ENCODE data around the gene TUBG2.
"Not testable (repeated sequence)": the region's sequence is repeated elsewhere in the genome, so short reads cannot be mapped to it uniquely, and the experiment has no call there.

The TUBG2 gene

DNA sequence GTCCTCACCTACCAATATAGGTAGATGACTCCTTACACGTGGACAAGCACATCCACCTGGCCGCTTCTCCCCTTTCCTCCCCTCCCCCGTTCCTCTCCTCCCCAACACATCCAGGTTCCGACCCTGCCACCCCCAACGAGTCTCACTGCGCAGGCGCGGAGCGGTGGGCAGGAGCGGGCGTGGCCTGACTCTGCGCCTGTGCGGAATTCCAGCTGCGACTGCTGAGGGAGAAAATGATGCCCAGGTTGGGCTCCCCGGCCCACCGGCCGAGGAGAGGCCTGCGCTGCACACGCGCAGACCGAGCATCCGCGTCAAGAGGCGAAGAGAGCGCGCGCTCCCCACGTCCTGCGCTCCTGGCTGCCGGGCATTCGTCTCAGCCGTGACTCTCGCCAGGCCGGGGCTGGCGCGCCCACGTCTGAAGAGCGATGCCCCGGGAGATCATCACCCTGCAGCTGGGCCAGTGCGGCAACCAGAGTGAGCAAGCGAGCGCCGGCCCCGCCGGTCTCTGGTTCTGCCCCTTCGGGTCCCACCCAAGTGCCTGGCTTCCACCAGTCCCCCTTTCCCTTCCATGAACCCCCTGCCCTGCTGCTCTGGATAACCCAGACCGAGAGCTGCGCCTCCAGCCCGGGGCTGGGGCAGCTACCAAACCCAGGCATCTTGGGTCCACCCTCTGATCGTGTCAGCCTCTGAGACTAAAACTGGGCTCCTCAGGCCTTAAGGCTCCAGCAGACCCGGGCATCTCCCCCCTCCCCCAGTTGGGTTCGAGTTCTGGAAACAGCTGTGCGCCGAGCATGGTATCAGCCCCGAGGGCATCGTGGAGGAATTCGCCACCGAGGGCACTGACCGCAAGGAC, at the start of gene TUBG2:
TSS of gene TUBG2 (plus strand) at position 206 of the 853 bp plus-strand sequence. CDS start at position 426, 220 bp downstream.
- DNase-seq (ENCODE audit: low spot score) = peak; percentile 99

DNA sequence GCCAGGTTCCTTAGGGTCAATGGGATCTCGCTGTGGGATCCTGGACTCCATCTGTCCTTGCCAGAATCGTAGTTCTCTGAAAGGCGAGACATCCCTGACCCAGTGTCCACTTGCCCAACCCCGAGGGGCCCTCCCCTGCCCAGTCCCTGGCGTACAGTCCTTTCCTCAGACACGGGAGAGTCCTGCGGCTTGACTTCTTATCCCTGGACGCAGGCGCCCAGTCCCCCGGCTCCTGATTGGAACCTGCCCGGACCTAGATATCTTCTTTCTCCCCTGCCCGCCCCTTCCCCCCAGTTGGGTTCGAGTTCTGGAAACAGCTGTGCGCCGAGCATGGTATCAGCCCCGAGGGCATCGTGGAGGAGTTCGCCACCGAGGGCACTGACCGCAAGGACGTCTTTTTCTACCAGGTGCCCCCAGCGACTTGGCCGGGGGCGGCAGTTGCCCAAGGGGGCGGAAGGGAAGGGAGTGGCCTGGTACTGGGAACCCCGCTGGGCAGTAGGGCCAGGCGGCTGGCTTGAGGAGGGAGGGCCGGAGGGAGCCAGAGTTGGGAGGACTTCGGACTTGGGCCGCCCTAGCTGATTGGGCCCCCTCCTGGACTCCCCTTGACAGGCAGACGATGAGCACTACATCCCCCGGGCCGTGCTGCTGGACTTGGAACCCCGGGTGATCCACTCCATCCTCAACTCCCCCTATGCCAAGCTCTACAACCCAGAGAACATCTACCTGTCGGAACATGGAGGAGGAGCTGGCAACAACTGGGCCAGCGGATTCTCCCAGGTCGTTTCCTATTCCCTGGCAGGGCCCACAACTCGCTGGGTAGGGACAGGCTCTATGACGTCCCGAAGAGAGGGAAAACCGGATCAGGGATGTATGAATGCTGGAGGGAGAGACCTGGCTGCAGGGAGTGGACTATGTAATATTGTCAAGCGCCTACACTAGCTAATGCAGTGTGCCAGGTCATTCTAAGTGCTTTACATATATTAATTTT, 49.0 kb upstream of the TUBG2 start:
- DNase-seq (ENCODE audit: low spot score) = not testable (repeated sequence)

DNA sequence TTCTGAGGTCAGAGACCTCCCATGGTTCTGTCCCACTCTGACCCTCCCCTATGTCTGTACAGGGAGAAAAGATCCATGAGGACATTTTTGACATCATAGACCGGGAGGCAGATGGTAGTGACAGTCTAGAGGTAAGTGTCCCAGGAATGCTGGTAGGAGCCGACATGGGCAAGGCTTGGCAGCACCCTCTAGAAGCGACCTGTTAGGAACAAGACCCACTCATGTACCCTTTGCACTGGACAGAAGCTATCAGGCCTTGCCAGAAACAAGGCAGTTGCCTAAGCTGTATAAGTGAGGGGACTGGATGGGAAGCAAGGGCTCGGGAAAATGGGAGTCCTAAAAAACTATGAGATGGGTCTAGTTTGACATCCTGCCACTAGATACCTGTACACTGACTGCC, 47.1 kb upstream of the TUBG2 start:
- no peak for DNase-seq (ENCODE audit: low spot score)

DNA sequence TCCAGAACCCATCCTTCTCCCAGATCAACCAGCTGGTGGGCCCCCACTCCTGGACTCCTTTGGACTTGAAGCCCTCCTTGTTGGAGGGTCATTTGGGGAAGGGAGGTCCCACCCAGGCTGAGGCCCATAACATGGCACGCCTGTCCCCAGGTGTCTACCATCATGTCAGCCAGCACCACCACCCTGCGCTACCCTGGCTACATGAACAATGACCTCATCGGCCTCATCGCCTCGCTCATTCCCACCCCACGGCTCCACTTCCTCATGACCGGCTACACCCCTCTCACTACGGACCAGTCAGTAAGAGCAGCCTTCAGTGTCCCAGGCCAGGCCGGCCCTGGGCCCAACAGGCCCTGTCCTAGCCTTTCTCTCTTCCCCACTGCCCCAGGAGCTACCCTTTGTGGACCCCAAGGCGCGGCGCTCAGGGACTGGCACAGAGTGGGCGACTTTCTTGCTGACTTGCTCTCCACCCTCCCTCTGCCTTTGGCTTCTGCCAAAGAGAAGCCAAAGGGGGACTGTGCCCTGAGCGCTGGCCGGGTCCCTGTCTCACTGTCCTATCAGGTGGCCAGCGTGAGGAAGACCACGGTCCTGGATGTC, 45.3 kb upstream of the TUBG2 start:
- no peak for DNase-seq (ENCODE audit: low spot score)

DNA sequence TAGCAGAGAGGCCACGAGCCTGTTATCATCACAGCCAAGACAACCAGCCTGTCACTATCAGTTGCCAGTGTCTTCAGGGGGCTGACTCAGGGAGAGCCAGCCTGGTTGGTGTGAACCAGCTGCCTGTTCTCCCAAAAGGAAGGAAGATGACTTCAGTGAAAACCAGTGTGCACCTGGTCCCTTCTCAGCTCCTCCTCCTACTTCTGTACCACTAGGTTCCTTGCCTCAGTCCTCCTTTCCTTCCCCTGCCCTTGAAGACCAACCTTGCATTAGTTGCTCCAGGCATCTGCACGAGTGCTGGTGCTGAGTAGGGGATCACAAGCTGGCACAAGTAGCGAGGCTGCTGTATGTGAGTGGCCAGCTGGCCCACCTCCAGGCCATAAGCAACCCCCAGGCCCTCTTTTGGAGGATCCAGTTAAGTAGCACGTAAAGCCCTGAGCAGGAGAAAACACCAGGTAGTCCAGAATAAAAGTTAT, 41.1 kb upstream of the TUBG2 start:
- DNase-seq (ENCODE audit: low spot score) = no peak

DNA sequence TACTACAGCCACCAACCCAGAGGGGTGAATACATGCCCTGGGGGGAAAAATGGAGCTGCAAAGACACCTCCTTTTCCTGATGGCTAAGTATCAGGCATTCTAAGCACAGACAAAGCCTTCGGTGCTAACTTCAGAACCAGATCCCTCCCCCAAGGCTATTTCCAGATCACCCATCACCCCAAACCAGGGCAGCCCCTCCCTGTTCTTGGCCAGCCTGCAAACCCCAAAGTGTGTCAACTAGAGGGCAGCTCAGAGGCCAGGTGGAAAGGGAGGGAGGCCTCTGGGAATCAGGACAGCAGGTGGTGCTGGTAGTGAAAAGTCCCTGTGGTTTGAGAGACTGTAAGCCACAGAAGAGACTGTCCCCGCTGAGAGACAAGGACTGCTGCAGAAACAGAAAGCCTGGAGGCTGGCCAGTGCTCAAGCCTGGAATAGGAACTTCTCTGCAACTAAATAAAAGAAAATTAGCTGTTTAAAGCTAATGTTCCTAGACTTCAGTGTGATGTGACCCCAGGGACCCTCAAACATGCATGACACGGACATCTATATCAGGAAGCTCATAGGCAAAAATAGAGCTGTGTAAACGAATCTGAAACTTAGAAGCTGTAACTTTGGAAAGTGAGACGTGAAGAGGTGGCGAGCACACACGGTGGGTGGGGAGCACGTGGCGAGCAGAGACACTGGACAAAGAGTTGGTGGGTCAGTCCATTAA, 40.5 kb upstream of the TUBG2 start:
- no peak for DNase-seq (ENCODE audit: low spot score)

DNA sequence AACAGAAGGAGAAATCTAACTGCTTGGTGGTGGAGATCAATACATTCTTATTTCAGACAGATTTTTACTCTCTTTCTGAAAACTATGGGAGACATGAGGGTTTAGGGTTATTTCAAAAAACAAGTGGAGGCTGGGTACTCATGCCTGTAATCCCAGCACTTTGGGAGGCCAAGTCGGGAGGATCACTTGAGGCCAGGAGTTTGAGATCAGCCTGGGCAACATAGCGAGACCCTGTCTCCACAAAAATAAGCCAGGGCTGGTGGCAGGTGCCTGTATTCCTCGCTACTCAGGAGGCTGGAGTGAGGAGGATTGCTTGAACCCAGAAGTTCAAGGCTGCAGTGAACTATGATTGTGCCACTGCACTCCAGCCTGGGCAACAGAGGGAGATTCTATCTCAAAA, 37.1 kb upstream of the TUBG2 start:
- DNase-seq (ENCODE audit: low spot score) = not testable (repeated sequence)

DNA sequence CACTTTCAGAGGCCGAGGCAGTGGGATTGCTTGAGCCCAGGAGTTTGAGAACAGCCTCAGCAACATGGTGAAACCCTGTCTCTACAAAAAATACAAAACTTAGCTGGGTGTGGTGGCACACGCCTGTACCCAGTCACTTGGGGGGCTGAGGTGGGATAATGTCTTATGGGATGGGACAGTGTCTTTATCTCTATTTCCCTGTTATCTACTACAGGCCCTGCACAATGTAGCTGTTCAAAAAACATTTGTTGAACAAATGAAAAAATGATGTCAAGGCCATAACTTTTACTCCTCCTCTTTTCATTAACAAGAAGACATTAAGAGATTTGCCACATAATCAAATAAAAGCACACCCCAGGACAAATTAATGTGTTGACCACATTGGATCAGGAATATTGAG, 35.8 kb upstream of the TUBG2 start:
- DNase-seq (ENCODE audit: low spot score) = no peak

DNA sequence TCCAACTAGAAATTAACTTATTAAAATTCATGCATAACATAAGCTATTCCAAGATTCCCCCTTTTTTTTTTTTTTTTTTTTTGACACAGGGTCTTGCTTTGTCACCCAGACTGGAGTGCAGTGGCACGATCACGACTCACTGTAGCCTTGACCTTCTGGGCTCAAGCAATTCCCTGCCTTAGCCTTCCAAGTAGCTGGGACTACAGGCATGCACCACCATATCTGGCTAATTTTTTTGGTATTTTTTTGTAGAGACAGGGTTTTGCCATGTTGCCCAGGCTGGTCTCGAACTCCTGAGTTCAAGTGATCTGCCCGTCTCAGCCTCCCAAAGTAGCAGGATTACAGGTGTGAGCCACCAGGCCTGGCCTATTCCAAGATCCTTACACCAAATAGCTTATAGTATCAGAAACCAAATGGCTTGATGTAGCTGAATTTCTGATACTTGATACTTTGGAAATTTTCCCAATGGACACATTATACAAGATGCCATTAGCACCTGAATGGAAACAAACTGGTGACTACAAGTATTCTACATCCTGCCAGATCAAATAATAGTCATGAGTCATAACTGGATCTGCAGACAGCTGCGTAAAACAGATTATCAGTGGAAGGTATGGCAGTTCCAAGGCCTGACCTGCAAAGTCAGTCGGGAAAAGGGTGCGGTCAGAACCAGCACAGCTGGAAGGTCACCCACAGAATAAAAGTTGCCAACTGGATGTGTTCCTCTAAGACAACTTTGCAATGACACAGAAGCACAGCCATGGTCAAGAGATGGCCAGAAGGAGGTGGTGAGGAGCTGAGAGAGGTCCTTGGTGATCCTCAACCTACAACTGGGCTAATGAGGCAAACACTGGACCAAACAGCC, 35.1 kb upstream of the TUBG2 start:
- no peak for DNase-seq (ENCODE audit: low spot score)

DNA sequence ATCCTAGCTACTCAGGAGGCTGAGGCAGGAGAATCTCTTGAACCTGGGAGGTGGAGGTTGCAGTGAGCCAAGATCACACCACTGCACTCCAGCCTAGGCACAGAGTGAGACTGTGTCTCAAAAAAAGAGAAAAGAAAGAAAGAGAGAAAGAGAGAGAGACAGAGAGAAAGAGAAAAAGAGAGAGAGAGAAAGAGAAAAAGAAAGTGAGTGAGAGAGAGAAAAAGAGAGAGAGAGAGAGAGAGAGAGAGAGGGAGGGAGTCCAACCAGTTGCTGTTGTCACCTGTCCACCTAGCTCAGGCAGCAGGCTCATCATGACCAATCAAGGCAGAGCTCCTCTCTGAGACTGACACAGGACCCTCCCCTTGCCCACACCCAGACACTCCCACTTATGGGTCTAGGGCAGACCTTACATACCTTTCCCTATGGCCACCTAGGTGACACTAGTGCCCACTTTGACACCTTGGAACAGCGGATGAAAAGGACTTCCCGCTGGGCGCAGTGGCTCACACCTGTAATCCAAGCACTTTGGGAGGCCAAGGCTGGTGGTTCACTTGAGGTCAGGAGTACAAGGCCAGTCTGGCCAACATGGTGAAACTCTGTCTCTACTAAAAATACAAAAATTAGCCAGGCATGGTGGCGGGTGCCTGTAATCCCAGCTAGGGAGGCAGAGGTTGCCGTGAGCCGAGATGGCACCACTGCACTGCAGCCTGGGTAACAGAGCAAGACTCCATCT, 31.9 kb upstream of the TUBG2 start:
- DNase-seq (ENCODE audit: low spot score) = not testable (repeated sequence)

DNA sequence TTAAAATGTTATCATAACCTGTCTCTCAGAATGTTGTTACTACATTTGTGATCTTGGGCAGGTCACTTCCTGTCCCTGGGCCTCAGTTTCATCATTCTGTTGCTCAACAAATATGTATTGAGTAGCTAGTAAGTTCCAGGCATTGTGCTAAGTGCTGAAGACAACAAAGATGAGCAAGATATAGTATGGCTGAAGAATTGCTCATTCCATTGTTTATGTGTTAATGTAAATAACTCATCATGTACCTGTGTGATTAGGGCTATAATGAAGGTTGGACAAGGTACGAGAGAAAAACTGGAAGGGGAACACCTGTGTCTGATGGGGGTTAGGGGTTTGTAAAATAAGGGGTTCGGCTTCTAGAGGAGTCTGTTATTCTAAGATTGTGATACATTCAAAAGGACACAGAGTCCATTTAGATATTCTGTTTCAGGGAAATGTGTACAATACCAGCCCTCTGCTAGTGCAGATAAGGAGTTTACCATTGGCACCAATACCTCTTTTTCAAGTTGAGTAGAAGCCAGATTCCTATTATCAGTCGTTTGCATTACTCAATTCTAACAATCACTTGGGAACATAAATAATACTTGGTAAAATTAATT, 29.6 kb upstream of the TUBG2 start:
- no peak for DNase-seq (ENCODE audit: low spot score)

DNA sequence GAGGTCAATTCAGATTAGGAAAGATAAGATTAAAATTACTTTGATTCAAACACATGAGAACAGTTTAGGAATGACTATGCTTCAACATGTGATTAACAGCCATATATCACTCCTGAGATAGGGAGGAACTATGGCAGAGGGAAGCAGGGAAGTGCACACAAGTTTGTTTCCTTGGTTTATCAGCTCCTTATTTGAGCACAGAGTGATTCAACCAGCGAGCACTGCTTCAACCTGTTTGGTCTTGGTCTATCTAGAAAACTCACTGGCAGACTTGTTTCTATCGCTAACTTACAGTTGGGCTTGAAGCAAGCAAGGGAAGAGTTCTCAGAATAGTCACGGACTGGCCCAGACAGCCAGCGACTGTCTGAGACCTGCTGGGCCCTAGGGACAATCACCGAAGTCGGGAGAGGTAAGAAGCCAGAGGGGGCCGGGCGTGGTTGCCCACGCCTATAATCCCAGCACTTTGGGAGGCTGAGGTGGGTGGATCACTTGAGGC, 26.1 kb upstream of the TUBG2 start:
- DNase-seq (ENCODE audit: low spot score) = no peak

DNA sequence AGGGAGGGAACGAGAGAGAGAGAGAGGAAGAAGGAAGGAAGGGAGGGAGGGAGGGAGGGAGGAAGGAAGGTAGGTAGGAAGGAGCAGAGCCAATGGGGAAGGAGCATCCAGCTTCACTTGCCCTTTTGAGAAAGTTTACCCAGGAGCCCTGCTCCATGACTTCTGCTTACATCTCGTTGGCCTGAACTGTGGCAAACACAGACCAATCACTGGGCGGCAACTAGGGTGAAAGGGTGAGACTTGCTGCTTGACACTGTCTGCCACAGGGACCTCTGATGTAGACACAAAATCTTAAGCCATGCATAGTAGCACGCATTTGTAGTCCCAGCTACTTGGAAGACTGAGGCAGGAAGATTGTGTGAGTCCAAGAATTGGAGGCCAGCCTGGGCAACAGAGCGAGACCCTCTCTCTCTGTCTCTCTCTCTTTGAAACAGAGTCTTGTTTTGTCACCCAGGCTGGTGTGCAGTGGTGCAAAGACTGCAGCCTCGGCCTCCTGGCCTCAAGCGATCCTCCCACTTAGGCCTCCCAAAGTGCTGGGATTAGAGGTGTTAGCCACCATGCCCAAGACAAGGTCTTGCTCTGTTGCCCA, 19.5 kb upstream of the TUBG2 start:
- DNase-seq (ENCODE audit: low spot score) = no peak

DNA sequence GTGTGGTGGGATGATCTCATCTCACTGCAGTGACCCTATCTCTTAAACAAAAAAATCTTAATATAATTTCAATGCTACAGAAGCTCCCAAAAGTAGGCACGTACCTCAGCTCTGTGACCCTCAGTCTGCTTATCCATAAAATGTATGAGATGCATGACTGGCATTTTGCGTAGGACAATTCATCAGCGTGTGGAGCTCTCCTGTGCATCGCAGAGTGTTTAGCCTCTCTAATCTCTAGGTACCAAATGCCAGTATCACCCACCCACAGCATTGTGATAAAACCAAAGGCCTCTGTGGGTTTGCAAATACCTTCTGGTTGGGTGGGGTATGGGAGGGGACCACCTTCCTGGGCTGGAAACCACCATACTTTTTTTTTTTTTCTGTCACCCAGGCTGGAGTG, 19.0 kb upstream of the TUBG2 start:
- DNase-seq (ENCODE audit: low spot score) = no peak

DNA sequence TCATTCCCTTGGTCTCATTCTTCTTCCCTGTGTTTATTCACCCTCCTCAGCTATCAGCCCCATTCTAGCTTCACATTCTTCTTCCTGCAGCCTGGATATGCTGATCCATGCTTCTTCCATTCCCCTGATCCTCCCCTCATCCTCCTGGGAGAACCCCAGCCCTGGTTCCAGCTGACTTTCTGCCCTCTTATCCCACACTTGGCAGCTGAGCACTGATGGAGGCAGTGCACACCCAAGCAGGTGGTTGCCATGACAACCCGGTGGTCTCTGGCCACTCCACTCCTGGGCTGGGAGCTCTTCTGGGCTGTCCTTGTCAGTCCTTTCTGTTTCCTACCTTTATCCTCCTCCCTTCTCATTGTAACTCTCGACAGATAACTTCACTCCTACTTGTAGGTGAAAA, 16.7 kb upstream of the TUBG2 start:
- no peak for DNase-seq (ENCODE audit: low spot score)

DNA sequence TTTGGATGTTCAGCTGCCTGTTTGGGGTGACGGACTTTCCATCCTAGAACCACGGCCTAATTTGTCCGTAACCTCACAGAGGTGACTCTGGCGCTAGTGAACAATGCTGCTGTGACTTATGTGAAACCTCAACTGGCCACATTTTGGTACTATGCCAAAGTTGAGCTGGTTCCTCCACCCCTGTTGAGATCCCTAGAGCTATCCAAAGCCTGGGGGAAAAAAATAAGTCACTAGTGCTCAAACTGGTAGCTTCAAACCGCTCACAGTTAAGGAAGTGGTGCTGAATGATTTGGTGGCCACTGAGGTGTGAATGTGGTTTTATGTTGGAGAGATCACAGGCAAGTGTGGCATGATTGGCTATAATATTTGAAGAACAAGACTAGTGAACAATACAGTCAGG, 11.3 kb upstream of the TUBG2 start:
- DNase-seq (ENCODE audit: low spot score) = no peak

DNA sequence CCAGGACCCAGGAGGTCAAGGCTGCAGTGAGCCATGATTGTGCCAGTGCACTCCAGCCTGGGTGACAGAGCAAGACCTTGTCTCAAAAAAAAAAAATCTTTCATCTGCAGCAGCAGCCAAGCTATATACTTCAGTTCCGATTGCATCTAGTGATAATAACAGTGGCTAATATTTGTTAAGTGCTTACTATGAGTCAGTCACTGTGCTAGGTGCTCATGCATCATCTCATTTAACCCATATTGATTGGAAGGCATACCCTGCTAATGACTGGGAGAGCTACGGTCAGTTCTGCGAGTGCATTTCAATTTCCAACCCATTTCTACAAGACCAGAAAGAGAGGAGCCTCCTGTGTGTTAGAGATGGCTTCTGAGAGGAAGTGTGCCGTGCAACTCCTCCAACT, 7.7 kb upstream of the TUBG2 start:
- DNase-seq (ENCODE audit: low spot score) = no peak

DNA sequence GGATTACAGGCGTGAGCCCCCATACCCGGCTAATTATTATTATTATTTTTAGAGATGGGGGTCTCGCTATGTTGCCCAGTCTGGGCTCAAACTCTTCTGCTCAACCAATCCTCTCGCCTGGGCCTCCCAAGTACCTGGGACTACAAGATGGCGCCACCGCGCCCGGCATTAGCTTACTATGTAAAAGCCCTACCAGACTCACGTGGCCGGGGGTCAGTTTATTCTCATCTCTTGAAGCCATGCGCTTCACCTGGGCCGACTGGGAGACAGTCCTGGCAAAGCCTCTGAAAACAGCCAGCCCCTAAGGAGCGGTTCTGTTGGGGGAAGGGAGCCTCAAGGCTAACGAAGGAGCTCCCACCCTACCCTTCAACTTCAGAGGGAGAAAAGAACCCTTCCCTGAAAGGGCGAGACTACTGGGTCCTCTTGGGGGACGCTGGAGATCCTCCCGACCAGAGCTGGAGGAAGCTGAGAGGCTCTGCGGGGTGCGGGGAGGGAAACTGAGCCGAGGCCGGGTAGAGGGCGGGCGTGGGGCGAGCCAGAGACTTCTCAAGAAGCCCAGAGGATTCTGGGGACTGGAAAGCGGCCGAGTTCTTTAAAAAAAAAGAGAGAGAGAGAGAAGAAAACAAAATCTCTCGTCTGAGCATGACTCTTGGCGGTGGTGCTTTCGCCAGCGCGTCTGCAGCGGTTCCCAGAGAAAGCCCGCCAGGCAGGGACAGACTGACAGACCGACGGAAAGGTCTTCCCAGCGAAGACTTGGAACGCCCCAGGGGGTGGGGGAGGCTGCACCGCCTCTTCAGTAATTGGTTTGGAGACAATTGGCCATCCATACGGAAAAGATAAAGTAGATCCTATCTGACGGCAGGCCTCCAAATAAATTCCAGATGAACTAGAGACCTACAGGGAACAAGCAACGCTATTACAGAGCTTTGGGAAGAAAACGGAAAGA, 5.6 kb upstream of the TUBG2 start:
- peak; percentile 87 for DNase-seq (ENCODE audit: low spot score)

Measured in AG20443 (cell line).